GM13977 (cell line): ENCODE measurements around the gene ZBTB46.

Experiments
- DNase-seq: peaks from one replicate; pipeline ENCODE4 v3.0.0; 2012; ENCODE audit warnings: low spot score
- CTCF ChIP-seq: IDR thresholded peaks from 2 replicates; pipeline ENCODE4 v1.5.1; 2012; ENCODE audit warnings: mild to moderate bottlenecking, control low read depth; ENCODE audit not compliant: insufficient read depth; ENCODE audit errors: extremely low read depth, missing control alignments
- in situ Hi-C: fragments of 300-500 bp; cut with MboI; formaldehyde crosslinking; loops from one replicate; pipeline ENCODE4 v1.12.0; 2022; ENCODE audit warnings: low sequenced_read_pairs, low pct_unique_long_range_greater_than_20kb, mixed read lengths, inconsistent platforms; ENCODE audit not compliant: unreplicated experiment

The ZBTB46 gene

GRCh38 chr20:63749597-63750508 is 81.2 kb downstream of the ZBTB46 start:
- TF ChIP-seq CTCF: no peak
- DNase-seq: peak; percentile 39
- in situ Hi-C loops: no loop called here

GRCh38 chr20:63748934-63749270 is 82.2 kb downstream of the ZBTB46 start:
- no peak for TF ChIP-seq CTCF
- peak; percentile 31 for DNase-seq
- in situ Hi-C loops: no loop called here

- in situ Hi-C loops: no loop called here
- peak; percentile 52 for DNase-seq
- TF ChIP-seq CTCF: no peak
These were observed 82.8 kb downstream of the ZBTB46 start for GRCh38 chr20:63748070-63748933.

GRCh38 chr20:63747622-63748069 is 83.4 kb downstream of the ZBTB46 start:
- DNase-seq: no peak
- in situ Hi-C loops: no loop called here
- TF ChIP-seq CTCF: no peak

GRCh38 chr20:63746751-63747315 is 84.2 kb downstream of the ZBTB46 start:
- TF ChIP-seq CTCF: no peak
- no peak for DNase-seq
- in situ Hi-C loops: no loop called here

GRCh38 chr20:63745961-63746731 is 84.9 kb downstream of the ZBTB46 start:
- peak; percentile 30 for DNase-seq
- no peak for TF ChIP-seq CTCF
- in situ Hi-C loops: no loop called here
